GM10266 (cell line): ENCODE data around the gene MFSD6L.
A peak's percentile ranks its signal among the peaks of the same experiment; 100 is the strongest.

Source experiments
- DNase-seq: peaks from one replicate; pipeline ENCODE4 v3.0.0; 2012; ENCODE audit errors: extremely low spot score
- TF ChIP-seq, protein P1 (sequence below): IDR thresholded peaks from 2 replicates; pipeline ENCODE4 v1.5.1; 2012; ENCODE audit warnings: mild to moderate bottlenecking, low read depth; ENCODE audit not compliant: control insufficient read depth, insufficient read depth; ENCODE audit errors: missing control alignments

Gene MFSD6L

DNA sequence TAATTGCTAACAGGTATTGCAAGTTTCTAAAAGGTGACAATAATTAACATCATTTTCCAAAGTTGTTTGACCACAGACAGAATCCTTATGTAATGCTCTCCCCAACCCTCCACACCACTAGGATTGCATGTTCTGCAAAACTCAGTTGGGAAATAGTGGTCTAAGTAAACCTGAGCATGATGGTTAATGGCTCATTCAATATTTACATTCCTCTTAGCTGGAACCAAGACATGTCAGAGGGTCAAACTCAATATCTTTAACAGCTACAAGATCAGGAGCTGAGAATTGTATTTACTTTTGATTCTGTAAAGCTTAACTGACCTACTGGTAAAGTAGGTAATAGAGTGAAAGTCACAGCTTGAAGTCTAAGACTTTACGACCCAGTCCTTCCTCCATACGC is 10.2 kb downstream of the MFSD6L start:
- TF ChIP-seq, protein P1, sequence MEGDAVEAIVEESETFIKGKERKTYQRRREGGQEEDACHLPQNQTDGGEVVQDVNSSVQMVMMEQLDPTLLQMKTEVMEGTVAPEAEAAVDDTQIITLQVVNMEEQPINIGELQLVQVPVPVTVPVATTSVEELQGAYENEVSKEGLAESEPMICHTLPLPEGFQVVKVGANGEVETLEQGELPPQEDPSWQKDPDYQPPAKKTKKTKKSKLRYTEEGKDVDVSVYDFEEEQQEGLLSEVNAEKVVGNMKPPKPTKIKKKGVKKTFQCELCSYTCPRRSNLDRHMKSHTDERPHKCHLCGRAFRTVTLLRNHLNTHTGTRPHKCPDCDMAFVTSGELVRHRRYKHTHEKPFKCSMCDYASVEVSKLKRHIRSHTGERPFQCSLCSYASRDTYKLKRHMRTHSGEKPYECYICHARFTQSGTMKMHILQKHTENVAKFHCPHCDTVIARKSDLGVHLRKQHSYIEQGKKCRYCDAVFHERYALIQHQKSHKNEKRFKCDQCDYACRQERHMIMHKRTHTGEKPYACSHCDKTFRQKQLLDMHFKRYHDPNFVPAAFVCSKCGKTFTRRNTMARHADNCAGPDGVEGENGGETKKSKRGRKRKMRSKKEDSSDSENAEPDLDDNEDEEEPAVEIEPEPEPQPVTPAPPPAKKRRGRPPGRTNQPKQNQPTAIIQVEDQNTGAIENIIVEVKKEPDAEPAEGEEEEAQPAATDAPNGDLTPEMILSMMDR, result no peak
- no peak for DNase-seq

DNA sequence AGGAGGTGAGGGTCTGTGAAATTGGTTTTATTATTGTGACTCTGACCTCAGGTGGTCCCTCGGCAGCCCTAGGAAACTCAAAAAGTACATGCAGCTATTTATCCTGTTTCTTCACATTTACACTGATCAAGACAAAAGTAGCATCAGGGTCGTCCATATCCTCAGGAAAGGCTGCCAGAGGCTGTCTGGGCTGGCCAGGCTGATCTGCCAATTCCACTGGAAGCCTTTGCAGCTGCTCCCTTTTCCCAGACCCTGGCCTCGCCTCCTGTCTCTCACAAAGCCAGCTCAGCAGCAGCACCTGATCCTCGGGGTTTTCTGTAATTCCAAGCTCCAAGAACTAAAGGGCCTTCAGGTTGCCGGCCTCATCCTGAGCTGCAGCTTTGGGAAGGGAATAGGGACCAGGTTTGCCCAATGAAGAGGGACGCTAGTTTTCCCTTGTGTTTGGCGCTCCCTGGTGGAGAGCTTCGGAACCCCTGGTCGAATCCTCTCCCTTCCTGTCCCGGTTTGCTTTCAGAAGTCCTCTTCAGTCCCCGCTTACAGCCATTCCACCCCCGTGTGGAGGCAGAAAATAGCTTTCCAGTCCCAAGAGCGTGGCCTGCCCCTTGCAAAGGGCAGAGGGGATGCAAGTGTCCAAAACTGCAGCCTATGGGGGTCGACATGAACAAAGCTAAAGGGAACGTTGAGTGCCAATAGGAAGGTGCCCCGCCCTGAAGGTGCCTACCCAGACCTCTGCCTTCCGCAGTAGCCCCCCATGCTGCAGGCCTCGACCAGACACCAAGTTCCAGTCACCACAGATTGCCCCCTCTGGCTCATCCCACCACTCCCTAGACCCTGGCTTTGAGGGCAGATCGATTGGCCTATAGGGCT is 13.4 kb downstream of the MFSD6L start:
- TF ChIP-seq, protein P1, result peak; percentile 75
- peak; percentile 72 for DNase-seq

DNA sequence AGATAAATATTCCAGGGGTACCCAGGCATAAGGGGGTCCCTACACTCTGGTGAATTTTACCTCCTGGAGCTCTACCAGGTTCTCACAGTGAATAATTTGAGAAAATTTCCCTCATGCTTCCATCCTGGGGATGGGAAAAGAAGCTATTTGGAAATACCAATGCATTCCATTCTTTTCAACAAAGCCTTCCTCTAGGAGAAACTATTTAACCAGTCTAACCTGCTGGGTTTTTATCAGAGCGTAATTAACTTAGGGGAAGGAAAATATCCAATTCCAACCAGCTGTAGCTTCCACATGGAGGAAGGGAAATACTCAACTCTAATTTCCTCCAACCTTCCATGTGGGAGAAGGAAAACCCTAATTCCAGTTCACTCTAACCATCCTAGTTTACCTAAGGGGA is 17.0 kb downstream of the MFSD6L start:
- no peak for DNase-seq
- TF ChIP-seq, protein P1, result no peak

DNA sequence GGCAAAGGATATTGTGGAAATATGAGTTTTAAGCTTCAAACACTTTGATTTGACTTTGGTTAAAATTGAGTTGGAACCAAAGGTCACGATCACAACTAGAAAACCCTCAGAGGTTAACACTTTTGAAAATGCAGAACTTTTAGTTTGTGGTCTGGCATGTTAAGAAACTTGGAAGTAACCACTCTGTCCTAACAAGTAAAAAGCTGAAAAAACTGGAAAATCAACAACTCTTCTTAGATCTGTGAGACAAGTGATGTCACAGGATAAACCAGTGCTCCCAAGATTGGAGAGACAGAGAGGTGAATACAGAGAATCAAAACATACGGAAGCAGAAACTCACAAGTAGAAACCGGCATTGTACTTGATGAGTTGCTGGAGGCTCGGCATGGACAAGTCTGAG is 17.4 kb downstream of the MFSD6L start:
- TF ChIP-seq, protein P1, result no peak
- no peak for DNase-seq

DNA sequence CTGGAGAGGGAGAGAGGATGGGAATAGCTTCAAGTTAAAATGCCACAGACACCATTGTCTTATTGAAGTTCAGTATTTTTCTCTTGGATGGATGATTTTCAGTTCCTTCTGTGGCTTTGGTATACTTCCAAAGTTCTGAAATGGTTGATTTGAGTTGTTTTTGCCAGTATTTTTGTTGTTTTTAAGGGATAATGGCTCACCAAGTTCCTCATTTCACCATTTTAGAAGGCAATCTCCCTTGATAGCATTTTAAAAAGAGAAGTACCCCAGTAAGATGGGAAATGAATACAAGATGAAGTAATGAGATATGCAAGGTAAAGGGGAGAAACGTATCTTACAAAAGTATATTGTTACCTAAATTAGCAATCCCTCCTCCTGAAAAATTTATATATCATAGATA is 22.3 kb downstream of the MFSD6L start:
- DNase-seq, result no peak
- TF ChIP-seq, protein P1, result no peak

DNA sequence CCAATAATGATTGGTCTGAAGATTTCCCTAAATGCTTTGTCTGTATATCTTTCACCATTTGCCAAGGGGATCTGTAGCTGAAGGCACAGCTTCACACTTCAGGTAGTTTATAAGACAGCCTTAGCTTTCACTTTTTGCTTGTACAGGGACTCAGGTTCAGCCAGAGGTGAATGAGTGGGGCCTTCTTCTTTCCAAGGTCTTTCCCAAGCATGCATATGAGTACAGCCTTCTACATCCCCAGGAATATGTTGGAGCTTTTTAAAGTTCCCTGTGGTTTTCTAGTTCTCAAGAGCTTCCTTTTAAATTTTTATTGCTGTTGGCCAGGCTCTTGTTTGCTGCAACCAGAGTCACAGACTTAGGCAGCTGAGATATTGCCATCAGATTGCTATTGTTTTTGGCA is 22.9 kb downstream of the MFSD6L start:
- TF ChIP-seq, protein P1, result no peak
- no peak for DNase-seq

DNA sequence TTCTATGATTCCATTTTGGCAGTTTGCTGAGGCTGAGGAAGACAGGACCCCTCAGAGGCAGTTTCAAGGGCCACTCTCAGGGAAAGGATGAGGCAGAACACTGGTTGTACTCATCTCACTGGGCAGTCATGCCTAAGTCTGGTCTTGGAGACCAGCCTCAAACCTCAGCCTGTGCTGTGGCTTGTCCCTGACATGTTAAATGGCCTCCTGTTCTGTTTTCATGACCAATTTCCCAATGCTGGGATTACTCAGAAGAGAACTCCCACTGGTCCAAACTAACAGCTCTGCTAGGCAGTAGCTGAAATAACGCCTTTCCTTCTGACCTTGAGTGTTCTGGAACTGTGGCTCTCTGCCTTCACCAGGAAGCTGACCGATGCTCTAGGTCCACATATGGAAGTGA is 32.4 kb downstream of the MFSD6L start:
- no peak for DNase-seq
- TF ChIP-seq, protein P1, result no peak
